CD4-positive, alpha-beta T cell (primary cell): ENCODE data around the gene RFPL1. TPM values are rescaled to one million over a fixed set of nuclear protein-coding genes. Genes with fewer than 3 reads are reported as not detected.
"Not testable (repeated sequence)": the region's sequence is repeated elsewhere in the genome, so short reads cannot be mapped to it uniquely, and the experiment has no call there.

Source experiments
- ATAC-seq: fragments of 200-7000 bp; cut with Tn5 transposase; one replicate; pipeline ENCODE4 v1.10.0; 2022; ENCODE audit warnings: mild to moderate bottlenecking; ENCODE audit not compliant: poor library complexity
- CTCF ChIA-PET: fragments of 350-600 bp; sonication (Branson Sonifier 250); formaldehyde crosslinking; loops from one replicate; lab custom pipeline; 2021; ENCODE audit warnings: antibody characterized with exemption, inconsistent platforms; lab: Charles Lee
- POLR2A ChIA-PET: fragments of 350-600 bp; sonication (Branson Sonifier 250); formaldehyde crosslinking; loops from one replicate; lab custom pipeline; 2021; ENCODE audit warnings: antibody characterized with exemption, inconsistent platforms; lab: Charles Lee
- DNase-seq, 14 experiments: peaks; one replicate each; pipeline ENCODE4 v3.0.0-alpha.2; 2013 to 2020; ENCODE audit warnings: mixed read lengths in 2 of 14
- H3K27ac ChIP-seq, 2 donors: one replicate each; pipeline versions ENCODE4 v1.5.1 to v1.7.0; 2013; ENCODE audit warnings: low read length in 2 of 2, low read depth in 1 of 2, mild to moderate bottlenecking in 1 of 2
- H3K27me3 ChIP-seq, 2 experiments: 1 replicate in 1 of 2; 2 replicates in 1 of 2; pipeline versions ENCODE4 v1.6.1 to v1.7.0; 2013; ENCODE audit warnings: low read length in 2 of 2, control low read depth in 1 of 2, mild to moderate bottlenecking in 1 of 2, moderate library complexity in 1 of 2; ENCODE audit not compliant: insufficient read depth in 2 of 2, control insufficient read depth in 1 of 2
- H3K36me3 ChIP-seq: one replicate; pipeline ENCODE4 v1.6.1; 2013; ENCODE audit warnings: low read length, control low read depth; ENCODE audit not compliant: insufficient read depth
- H3K4me1 ChIP-seq: one replicate; pipeline ENCODE4 v1.6.1; 2013; ENCODE audit warnings: low read length, control low read depth; ENCODE audit not compliant: insufficient read depth
- H3K4me3 ChIP-seq: one replicate; pipeline ENCODE4 v1.5.1; 2013; ENCODE audit warnings: mild to moderate bottlenecking, low read length, moderate library complexity
- H3K9me3 ChIP-seq, 2 experiments: 1 replicate in 1 of 2; 2 replicates in 1 of 2; pipeline versions ENCODE4 v1.6.1 to v1.7.0; 2013; ENCODE audit warnings: low read length in 2 of 2, mild to moderate bottlenecking in 2 of 2, control low read depth in 1 of 2, moderate library complexity in 1 of 2; ENCODE audit not compliant: control insufficient read depth in 1 of 2, insufficient read depth in 1 of 2
- H3K27ac Mint-ChIP-seq: one replicate; pipeline ENCODE4 v1.8.0; 2020; ENCODE audit warnings: mixed read lengths
- H3K27me3 Mint-ChIP-seq: one replicate; pipeline ENCODE4 v1.8.0; 2021; ENCODE audit warnings: mixed read lengths
- H3K36me3 Mint-ChIP-seq: one replicate; pipeline ENCODE4 v1.8.0; 2021; ENCODE audit warnings: low read depth, mixed read lengths
- H3K4me1 Mint-ChIP-seq: one replicate; pipeline ENCODE4 v1.8.0; 2021; ENCODE audit warnings: low read depth, mixed read lengths
- H3K4me3 Mint-ChIP-seq: one replicate; pipeline ENCODE4 v1.8.0; 2020; ENCODE audit warnings: mild to moderate bottlenecking, mixed read lengths
- H3K9me3 Mint-ChIP-seq: one replicate; pipeline ENCODE4 v1.8.0; 2020; ENCODE audit warnings: mixed read lengths
- intact Hi-C, 2 experiments: fragments of 100-400 bp; cut with DNase I in 1 of 2; cut with micrococcal nuclease in 1 of 2; formaldehyde crosslinking; loops; one replicate each; pipeline versions ENCODE4 v1.15.1 to v1.9.0; 2023 to 2025; cut with DNase I, micrococcal nuclease
- total RNA-seq, 174 experiments: library from RNA in 2 of 174; stranded (reverse) in 2 of 174; gene quantifications; one replicate each; pipeline ENCODE4 v1.2.3 and lab custom pipeline; 2021 to 2026
- TF ChIP-seq, protein P1 (sequence below): fragments of 200-600 bp; IDR thresholded peaks from one replicate; pipeline ENCODE4 v1.8.0; 2022; ENCODE audit warnings: antibody characterized with exemption, mild to moderate bottlenecking

The RFPL1 gene
- total RNA-seq, 2 experiments from 2014 or later, result not detected

DNA sequence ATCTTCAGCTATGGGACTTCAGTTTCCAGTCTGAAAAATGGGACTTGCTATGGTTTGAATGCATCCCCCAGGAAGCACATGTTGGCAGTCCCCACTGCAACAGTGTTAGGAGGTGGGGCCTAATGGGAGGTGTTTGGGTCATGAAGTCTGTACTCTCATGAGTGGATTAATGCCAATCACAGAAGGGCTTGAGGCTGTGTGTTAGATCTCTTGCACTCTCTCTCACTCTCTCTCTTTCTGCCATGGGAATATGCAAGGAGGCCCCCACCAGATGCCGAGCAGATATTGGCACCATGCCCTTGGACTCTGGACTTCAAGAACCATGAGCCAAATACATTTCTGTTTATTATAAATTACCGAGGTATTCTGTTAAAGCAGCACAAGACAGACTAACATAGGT lies 42.3 kb upstream of the RFPL1 start:
- no peaks in the 10 kb centered on the region for H3K36me3 ChIP-seq
- peaks cover 3% of the 10 kb centered on the region for H3K4me1 ChIP-seq
- POLR2A ChIA-PET, result no interaction called here
- no peaks in the 10 kb centered on the region for H3K27me3 ChIP-seq
- H3K9me3 ChIP-seq, result no peaks in the 10 kb centered on the region
- no peaks in the 10 kb centered on the region for H3K9me3 Mint-ChIP-seq
- no peak overlapping the region for H3K27ac ChIP-seq
- TF ChIP-seq, protein P1, sequence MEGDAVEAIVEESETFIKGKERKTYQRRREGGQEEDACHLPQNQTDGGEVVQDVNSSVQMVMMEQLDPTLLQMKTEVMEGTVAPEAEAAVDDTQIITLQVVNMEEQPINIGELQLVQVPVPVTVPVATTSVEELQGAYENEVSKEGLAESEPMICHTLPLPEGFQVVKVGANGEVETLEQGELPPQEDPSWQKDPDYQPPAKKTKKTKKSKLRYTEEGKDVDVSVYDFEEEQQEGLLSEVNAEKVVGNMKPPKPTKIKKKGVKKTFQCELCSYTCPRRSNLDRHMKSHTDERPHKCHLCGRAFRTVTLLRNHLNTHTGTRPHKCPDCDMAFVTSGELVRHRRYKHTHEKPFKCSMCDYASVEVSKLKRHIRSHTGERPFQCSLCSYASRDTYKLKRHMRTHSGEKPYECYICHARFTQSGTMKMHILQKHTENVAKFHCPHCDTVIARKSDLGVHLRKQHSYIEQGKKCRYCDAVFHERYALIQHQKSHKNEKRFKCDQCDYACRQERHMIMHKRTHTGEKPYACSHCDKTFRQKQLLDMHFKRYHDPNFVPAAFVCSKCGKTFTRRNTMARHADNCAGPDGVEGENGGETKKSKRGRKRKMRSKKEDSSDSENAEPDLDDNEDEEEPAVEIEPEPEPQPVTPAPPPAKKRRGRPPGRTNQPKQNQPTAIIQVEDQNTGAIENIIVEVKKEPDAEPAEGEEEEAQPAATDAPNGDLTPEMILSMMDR, result no peak
- no peak overlapping the region for H3K4me3 Mint-ChIP-seq
- H3K4me3 ChIP-seq, result no peak overlapping the region
- ATAC-seq (no peak), DNase-seq (no peak)
- intact Hi-C loops, result loop anchor here (5.0 to 10.0 kb wide), 6 partner anchors 79 to 691 kb away; partner anchors contain the start of gene HORMAD2 (in 1 of the 2)
- H3K4me1 Mint-ChIP-seq, result peaks cover 9% of the 10 kb centered on the region
- H3K36me3 Mint-ChIP-seq, result no peaks in the 10 kb centered on the region
- no peak overlapping the region for H3K27ac Mint-ChIP-seq
- CTCF ChIA-PET, result interaction anchor here (1.5 kb wide), 1 partner anchor 128 kb away, joined by 4 read pairs; no protein-coding TSS in a partner anchor
- no peaks in the 10 kb centered on the region for H3K27me3 Mint-ChIP-seq

DNA sequence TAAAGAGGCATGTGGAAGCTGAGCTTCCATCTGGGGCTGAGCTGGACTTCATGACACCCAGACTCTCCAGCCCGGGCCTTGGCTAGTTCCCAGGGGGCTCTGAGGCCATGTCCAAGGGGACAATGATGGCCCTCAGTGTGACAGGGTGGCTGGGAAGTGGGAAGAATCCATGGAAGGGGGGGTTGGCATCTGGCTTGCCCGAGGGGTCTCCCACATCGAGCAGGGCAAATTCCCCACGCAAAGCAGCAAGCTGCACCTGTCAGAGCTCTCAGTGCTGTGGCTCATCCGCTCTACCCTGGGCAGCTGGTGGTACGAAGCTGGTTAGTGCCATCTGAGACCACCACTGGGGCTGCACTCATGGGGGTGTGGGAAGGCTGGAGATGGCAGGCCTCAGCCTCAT lies 40.6 kb upstream of the RFPL1 start:
- no peak for DNase-seq
- no peak overlapping the region for H3K27ac Mint-ChIP-seq
- TF ChIP-seq, protein P1, result no peak
- H3K4me3 Mint-ChIP-seq, result no peak overlapping the region
- Histone ChIP-seq H3K27ac (no peak overlapping the region), H3K36me3 (no peaks in the 10 kb centered on the region), H3K27me3 (no peaks in the 10 kb centered on the region), H3K4me1 (peaks cover 3% of the 10 kb centered on the region), H3K4me3 (no peak overlapping the region), H3K9me3 (no peaks in the 10 kb centered on the region)
- intact Hi-C loops, result loop anchor here (5.0 to 10.0 kb wide), 6 partner anchors 77 to 690 kb away; partner anchors contain the start of gene HORMAD2 (in 1 of the 2)
- H3K4me1 Mint-ChIP-seq, result peaks cover 6% of the 10 kb centered on the region
- H3K9me3 Mint-ChIP-seq, result no peaks in the 10 kb centered on the region
- ChIA-PET POLR2A (no interaction called here), CTCF (no interaction called here)
- ATAC-seq, result no peak
- no peaks in the 10 kb centered on the region for H3K27me3 Mint-ChIP-seq
- H3K36me3 Mint-ChIP-seq, result no peaks in the 10 kb centered on the region

DNA sequence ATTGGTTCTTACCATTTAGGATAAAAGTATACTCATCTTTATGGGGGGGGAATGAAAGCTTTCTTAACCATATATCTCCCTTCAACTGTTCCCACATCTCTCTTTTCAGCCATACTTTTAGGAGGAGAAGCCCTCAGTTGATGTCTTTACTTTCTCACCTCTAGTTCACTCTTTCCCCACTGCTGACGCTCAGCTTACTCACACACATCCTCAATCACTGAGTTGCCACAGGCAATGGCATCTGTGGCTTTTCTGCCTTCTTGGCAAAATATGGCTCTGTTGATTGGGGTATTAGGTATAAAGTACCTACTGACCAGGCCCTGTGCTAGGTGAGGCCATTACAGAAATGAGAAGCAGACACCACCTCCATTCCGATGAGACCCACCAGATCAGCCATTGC lies 37.8 kb upstream of the RFPL1 start:
- H3K4me3 ChIP-seq, result no peak overlapping the region
- H3K36me3 ChIP-seq, result no peaks in the 10 kb centered on the region
- H3K27me3 Mint-ChIP-seq, result no peaks in the 10 kb centered on the region
- H3K4me1 Mint-ChIP-seq, result no peaks in the 10 kb centered on the region
- H3K9me3 ChIP-seq, result no peaks in the 10 kb centered on the region
- intact Hi-C loops, result no loop called here
- no peaks in the 10 kb centered on the region for H3K36me3 Mint-ChIP-seq
- DNase-seq (no peak), ATAC-seq (no peak)
- ChIA-PET CTCF (no interaction called here), POLR2A (no interaction called here)
- TF ChIP-seq, protein P1, result no peak
- no peak overlapping the region for H3K27ac ChIP-seq
- no peaks in the 10 kb centered on the region for H3K4me1 ChIP-seq
- no peak overlapping the region for H3K4me3 Mint-ChIP-seq
- H3K27ac Mint-ChIP-seq, result no peak overlapping the region
- no peaks in the 10 kb centered on the region for H3K27me3 ChIP-seq
- no peaks in the 10 kb centered on the region for H3K9me3 Mint-ChIP-seq

DNA sequence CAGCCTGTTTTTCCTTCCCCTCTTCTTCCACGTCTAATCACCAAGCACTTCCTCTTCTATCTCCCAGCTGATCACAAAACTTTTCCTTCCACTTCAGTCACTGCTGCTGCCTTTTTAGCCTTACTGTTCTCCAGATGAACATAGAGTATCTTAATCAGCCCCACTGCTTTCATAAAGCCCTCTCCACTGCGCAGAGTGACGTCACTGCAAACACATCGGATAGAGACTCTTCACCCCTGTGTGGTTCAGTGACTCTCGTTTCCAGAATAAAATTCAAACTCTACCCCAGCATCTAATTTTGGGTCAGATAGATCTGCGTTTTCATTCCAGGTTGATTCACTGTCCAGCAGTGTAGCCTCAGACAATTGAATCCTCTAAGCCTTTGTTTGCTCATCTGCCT lies 36.8 kb upstream of the RFPL1 start:
- H3K36me3 Mint-ChIP-seq, H3K9me3 Mint-ChIP-seq, H3K4me1 Mint-ChIP-seq, DNase-seq, H3K4me1 ChIP-seq, H3K9me3 ChIP-seq, intact Hi-C loops, H3K27me3 ChIP-seq, ATAC-seq, H3K4me3 ChIP-seq, H3K4me3 Mint-ChIP-seq, POLR2A ChIA-PET, H3K27ac ChIP-seq, H3K27me3 Mint-ChIP-seq, H3K36me3 ChIP-seq, H3K27ac Mint-ChIP-seq, CTCF ChIA-PET: not testable (repeated sequence)
